Liver (tissue), 3 donors: ENCODE data around the gene DGKQ.

Experiments used
- EGR1 ChIP-seq, 2 donors: IDR thresholded peaks; 2 replicates each; pipeline ENCODE4 v1.6.1; 2016 to 2018; ENCODE audit warnings: antibody characterized with exemption in 2 of 2, low read depth in 2 of 2
- HNF4G ChIP-seq: IDR thresholded peaks from 2 replicates; pipeline ENCODE4 v1.6.1; 2016; ENCODE audit warnings: antibody characterized with exemption
- JUND ChIP-seq, 2 donors: IDR thresholded peaks; 2 replicates each; pipeline ENCODE4 v1.6.1; 2016; ENCODE audit warnings: antibody characterized with exemption in 2 of 2
- MAX ChIP-seq: IDR thresholded peaks from 2 replicates; pipeline ENCODE4 v1.6.1; 2016; ENCODE audit warnings: antibody characterized with exemption
- RAD21 ChIP-seq, 2 donors: IDR thresholded peaks; 2 replicates each; pipeline ENCODE4 v1.6.1; 2016; ENCODE audit warnings: antibody characterized with exemption in 2 of 2, mild to moderate bottlenecking in 2 of 2
- REST ChIP-seq: IDR thresholded peaks from 2 replicates; pipeline ENCODE4 v1.6.1; 2016; ENCODE audit warnings: antibody characterized with exemption, mild to moderate bottlenecking
- RXRA ChIP-seq, 2 donors: IDR thresholded peaks; 2 replicates each; pipeline ENCODE4 v1.6.1; 2017 to 2018; ENCODE audit warnings: antibody characterized with exemption in 2 of 2, mild to moderate bottlenecking in 1 of 2
- TAF1 ChIP-seq: conservative IDR thresholded peaks from 2 replicates; pipeline ENCODE4 v1.6.1; 2016; ENCODE audit warnings: antibody characterized with exemption, mild to moderate bottlenecking
- TF ChIP-seq, protein P1 (sequence below): fragments of 150-350 bp; IDR thresholded peaks from 2 replicates; pipeline ENCODE4 v1.5.1; 2017; ENCODE audit warnings: improper control_type of control experiment, low read depth, low read length; ENCODE audit not compliant: missing input control
- TF ChIP-seq, protein P2 (sequence below): IDR thresholded peaks from 2 replicates; pipeline ENCODE4 v1.6.1; 2016; ENCODE audit warnings: antibody characterized with exemption
- TF ChIP-seq, protein P3 (sequence below): IDR thresholded peaks from 2 replicates; pipeline ENCODE4 v1.6.1; 2016; ENCODE audit warnings: antibody characterized with exemption
- donor health status: healthy.
- donor health status: healthy.

GRCh38 chr4:1021386-1022050 is 48.1 kb upstream of the DGKQ start:
- TF ChIP-seq, protein P1, sequence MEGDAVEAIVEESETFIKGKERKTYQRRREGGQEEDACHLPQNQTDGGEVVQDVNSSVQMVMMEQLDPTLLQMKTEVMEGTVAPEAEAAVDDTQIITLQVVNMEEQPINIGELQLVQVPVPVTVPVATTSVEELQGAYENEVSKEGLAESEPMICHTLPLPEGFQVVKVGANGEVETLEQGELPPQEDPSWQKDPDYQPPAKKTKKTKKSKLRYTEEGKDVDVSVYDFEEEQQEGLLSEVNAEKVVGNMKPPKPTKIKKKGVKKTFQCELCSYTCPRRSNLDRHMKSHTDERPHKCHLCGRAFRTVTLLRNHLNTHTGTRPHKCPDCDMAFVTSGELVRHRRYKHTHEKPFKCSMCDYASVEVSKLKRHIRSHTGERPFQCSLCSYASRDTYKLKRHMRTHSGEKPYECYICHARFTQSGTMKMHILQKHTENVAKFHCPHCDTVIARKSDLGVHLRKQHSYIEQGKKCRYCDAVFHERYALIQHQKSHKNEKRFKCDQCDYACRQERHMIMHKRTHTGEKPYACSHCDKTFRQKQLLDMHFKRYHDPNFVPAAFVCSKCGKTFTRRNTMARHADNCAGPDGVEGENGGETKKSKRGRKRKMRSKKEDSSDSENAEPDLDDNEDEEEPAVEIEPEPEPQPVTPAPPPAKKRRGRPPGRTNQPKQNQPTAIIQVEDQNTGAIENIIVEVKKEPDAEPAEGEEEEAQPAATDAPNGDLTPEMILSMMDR, result no peak
- TF ChIP-seq HNF4G (no peak), JUND (IDR thresholded peaks at IDR 0.05) (no peak), RAD21 (IDR thresholded peaks at IDR 0.05) (no peak), TAF1 (no peak), EGR1 (IDR thresholded peaks at IDR 0.05; ENCODE audit: low read depth in 2 of 2) (no peak), REST (no peak), MAX (no peak), RXRA (IDR thresholded peaks at IDR 0.05) (no peak)
- TF ChIP-seq, protein P2, sequence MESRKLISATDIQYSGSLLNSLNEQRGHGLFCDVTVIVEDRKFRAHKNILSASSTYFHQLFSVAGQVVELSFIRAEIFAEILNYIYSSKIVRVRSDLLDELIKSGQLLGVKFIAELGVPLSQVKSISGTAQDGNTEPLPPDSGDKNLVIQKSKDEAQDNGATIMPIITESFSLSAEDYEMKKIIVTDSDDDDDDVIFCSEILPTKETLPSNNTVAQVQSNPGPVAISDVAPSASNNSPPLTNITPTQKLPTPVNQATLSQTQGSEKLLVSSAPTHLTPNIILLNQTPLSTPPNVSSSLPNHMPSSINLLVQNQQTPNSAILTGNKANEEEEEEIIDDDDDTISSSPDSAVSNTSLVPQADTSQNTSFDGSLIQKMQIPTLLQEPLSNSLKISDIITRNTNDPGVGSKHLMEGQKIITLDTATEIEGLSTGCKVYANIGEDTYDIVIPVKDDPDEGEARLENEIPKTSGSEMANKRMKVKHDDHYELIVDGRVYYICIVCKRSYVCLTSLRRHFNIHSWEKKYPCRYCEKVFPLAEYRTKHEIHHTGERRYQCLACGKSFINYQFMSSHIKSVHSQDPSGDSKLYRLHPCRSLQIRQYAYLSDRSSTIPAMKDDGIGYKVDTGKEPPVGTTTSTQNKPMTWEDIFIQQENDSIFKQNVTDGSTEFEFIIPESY, result no peak
- TF ChIP-seq, protein P3, sequence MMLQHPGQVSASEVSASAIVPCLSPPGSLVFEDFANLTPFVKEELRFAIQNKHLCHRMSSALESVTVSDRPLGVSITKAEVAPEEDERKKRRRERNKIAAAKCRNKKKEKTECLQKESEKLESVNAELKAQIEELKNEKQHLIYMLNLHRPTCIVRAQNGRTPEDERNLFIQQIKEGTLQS, result no peak
